Measurements from ENCODE around the gene HSF5. TPM values are rescaled to one million over a fixed set of nuclear protein-coding genes. Genes with fewer than 3 reads are reported as not detected.

The HSF5 gene
- total and polyA plus RNA-seq, 2 donors (not counting 1 experiment from before 2014, with no cell fraction given): 2.2 to 5.1 TPM

DNA sequence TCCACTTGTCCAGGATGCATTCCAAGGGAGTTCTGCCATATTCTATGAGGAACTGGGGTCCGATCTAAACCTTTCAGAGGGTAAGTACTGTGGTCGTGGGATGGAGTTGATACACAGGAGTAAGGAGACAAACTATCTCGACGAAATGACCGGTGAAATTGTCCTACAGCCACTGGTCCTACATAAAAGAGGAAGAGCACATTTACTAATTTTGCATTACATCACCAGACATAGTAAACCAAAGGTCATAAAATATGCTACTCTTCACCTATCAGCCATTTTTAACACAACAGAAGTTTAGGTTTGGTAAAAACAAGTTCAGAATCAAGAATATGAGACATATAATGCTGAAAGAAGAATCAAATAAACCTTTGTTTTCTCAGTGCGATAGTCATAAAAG lies 8.1 kb downstream of the HSF5 start:
- no peak overlapping the region for H3K4me3 Mint-ChIP-seq
- no peak overlapping the region for H2AFZ ChIP-seq (ENCODE audit: insufficient read depth, low read depth, low read length, poor library complexity, severe bottlenecking)
- no peaks in the 10 kb centered on the region for H3K27me3 ChIP-seq (replicated peaks in 1 of 4; ENCODE audit: control extremely low read depth in 1 of 4, control insufficient read depth in 3 of 4, insufficient read depth in 4 of 4, low read length in 3 of 4)
- no peak overlapping the region for H3K4me2 ChIP-seq (replicated peaks; ENCODE audit: low read depth, low read length, poor library complexity, severe bottlenecking)
- peaks cover 1 to 16% of the 10 kb centered on the region in 2 experiments for H3K36me3 ChIP-seq (replicated peaks in 1 of 2; ENCODE audit: control extremely low read depth in 1 of 2, control insufficient read depth in 1 of 2, extremely low read depth in 1 of 2, insufficient read depth in 2 of 2, low read length in 1 of 2)
- TF ChIP-seq CTCF (IDR thresholded peaks at IDR 0.05) (no peak), EZH2 (IDR thresholded peaks at IDR 0.05; ENCODE audit: borderline replicate concordance, insufficient read depth, low read depth, low read length, poor library complexity, severe bottlenecking) (no peak)
- H3K9ac ChIP-seq (ENCODE audit: low read length): no peak overlapping the region
- H3K4me3 ChIP-seq (ENCODE audit: control extremely low read depth in 1 of 5, extremely low read depth in 1 of 5, insufficient read depth in 1 of 5, low read depth in 2 of 5, low read length in 4 of 5): no peak overlapping the region
- DNase-seq (no peak), ATAC-seq (ENCODE audit: low read depth) (no peak)
- ChIA-PET POLR2A (no interaction called here), CTCF (interaction anchor here (0.9 kb wide), 1 partner anchor 176 kb away, joined by 3 read pairs; no protein-coding TSS in a partner anchor)
- no peak overlapping the region for H3K27ac Mint-ChIP-seq
- no peaks in the 10 kb centered on the region for H3K4me1 Mint-ChIP-seq
- no peaks in the 10 kb centered on the region for H3K4me1 ChIP-seq (ENCODE audit: control insufficient read depth in 2 of 2, insufficient read depth in 2 of 2, low read length in 2 of 2)
- no peaks in the 10 kb centered on the region for H3K79me2 ChIP-seq (ENCODE audit: control insufficient read depth, insufficient read depth, low read length)
- no peaks in the 10 kb centered on the region for H3K9me3 Mint-ChIP-seq (ENCODE audit: insufficient read depth)
- H3K9me3 ChIP-seq (ENCODE audit: control extremely low read depth in 1 of 3, control insufficient read depth in 2 of 3, insufficient read depth in 1 of 3, low read length in 2 of 3): no peaks in the 10 kb centered on the region
- H4K20me1 ChIP-seq (ENCODE audit: control insufficient read depth, insufficient read depth, low read length, poor library complexity, severe bottlenecking): no peaks in the 10 kb centered on the region
- intact Hi-C loops (cut with micrococcal nuclease): no loop called here
- H3K27ac ChIP-seq (ENCODE audit: low read length in 2 of 2): no peak overlapping the region
- no CpG with 5 or more reads among the region's 6 CpGs for WGBS (ENCODE audit: insufficient coverage)
- no peaks in the 10 kb centered on the region for H3K27me3 Mint-ChIP-seq

DNA sequence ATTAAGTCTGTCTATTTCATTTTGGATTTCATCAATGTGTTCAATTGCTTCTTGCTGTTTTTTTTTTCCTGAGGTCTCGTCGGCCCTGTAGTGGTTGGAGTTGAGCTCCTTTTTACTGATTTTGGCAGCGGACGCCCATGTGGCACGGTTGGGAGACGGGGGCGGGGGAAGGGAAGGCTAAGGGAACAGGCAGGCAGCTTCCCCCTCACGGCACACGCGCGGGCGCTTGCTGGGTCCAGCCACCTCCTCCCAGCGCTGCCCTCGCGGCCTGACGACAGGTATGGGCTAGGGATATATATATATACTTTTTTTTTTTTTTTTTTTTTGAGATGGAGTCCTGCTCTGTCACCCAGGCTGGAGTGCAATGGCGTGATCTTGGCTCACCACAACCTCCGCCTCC lies 11.4 kb downstream of the HSF5 start:
- Histone ChIP-seq H3K79me2 (ENCODE audit: control insufficient read depth, insufficient read depth, low read length) (no peaks in the 10 kb centered on the region), H3K36me3 (replicated peaks in 1 of 2; ENCODE audit: control extremely low read depth in 1 of 2, control insufficient read depth in 1 of 2, extremely low read depth in 1 of 2, insufficient read depth in 2 of 2, low read length in 1 of 2) (peaks cover 1 to 16% of the 10 kb centered on the region in 2 experiments), H3K9ac (ENCODE audit: low read length) (no peak overlapping the region), H3K27me3 (replicated peaks in 1 of 4; ENCODE audit: control extremely low read depth in 1 of 4, control insufficient read depth in 3 of 4, insufficient read depth in 4 of 4, low read length in 3 of 4) (no peaks in the 10 kb centered on the region), H2AFZ (ENCODE audit: insufficient read depth, low read depth, low read length, poor library complexity, severe bottlenecking) (no peak overlapping the region), H3K27ac (ENCODE audit: low read length in 2 of 2) (no peak overlapping the region), H3K4me3 (ENCODE audit: control extremely low read depth in 1 of 5, extremely low read depth in 1 of 5, insufficient read depth in 1 of 5, low read depth in 2 of 5, low read length in 4 of 5) (no peak overlapping the region), H3K4me2 (replicated peaks; ENCODE audit: low read depth, low read length, poor library complexity, severe bottlenecking) (no peak overlapping the region), H3K9me3 (ENCODE audit: control extremely low read depth in 1 of 3, control insufficient read depth in 2 of 3, insufficient read depth in 1 of 3, low read length in 2 of 3) (no peaks in the 10 kb centered on the region), H3K4me1 (ENCODE audit: control insufficient read depth in 2 of 2, insufficient read depth in 2 of 2, low read length in 2 of 2) (no peaks in the 10 kb centered on the region), H4K20me1 (ENCODE audit: control insufficient read depth, insufficient read depth, low read length, poor library complexity, severe bottlenecking) (no peaks in the 10 kb centered on the region)
- Mint-ChIP-seq H3K9me3 (ENCODE audit: insufficient read depth) (no peaks in the 10 kb centered on the region), H3K4me3 (no peak overlapping the region), H3K27ac (no peak overlapping the region), H3K27me3 (no peaks in the 10 kb centered on the region), H3K4me1 (no peaks in the 10 kb centered on the region)
- TF ChIP-seq EZH2 (IDR thresholded peaks at IDR 0.05; ENCODE audit: borderline replicate concordance, insufficient read depth, low read depth, low read length, poor library complexity, severe bottlenecking) (no peak), CTCF (IDR thresholded peaks at IDR 0.05) (no peak)
- ATAC-seq (ENCODE audit: low read depth) (no peak), DNase-seq (no peak)
- intact Hi-C loops (cut with micrococcal nuclease): no loop called here
- 100% methylated on average over 2 of the region's 18 CpGs for WGBS (ENCODE audit: insufficient coverage)
- ChIA-PET POLR2A (no interaction called here), CTCF (no interaction called here)
